CD4-positive, alpha-beta T cell treated with Interleukin-6 at 100 ng/mL for 8 hours (primary cell): Measurements from ENCODE around the gene NUDT3.
"Not testable (repeated sequence)": the region's sequence is repeated elsewhere in the genome, so short reads cannot be mapped to it uniquely, and the experiment has no call there.

Experiments
- DNase-seq: peaks from one replicate; pipeline ENCODE4 v3.0.0-alpha.2; 2020; ENCODE audit warnings: mixed read lengths, low spot score

The NUDT3 gene

DNA sequence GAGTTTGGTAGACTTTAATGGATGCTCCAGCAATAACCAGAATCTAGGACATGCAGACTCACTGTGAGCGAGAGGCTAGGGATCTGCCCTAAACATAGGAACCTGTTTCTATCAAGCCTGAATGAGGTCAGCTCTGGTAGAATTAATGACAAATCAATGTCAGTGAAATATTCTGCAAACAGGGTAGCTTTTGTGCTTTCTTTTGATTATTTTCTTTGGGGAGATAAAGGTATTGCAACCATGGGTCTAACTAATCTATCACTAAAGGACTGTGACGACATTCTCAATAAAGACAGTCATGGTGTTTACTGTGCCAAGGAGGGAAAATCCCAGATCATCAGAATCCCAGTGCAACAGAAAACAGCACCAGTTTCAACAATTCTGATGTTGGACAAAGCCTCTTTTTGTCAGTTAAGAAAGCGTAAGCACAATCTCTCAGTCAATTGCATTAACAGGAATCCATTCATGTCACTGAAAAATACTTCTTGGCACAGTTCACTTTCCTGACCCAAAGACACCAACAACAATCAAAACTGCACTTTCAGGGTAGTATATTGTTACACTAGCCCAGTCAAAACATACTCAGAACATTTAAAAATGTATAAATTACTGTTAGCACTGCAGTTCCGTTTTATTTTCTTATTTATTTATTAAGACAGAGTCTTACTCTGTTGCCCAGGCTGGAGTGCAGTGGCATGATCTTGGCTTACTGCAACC lies 106.9 kb downstream of the NUDT3 start:
- DNase-seq: no peak

DNA sequence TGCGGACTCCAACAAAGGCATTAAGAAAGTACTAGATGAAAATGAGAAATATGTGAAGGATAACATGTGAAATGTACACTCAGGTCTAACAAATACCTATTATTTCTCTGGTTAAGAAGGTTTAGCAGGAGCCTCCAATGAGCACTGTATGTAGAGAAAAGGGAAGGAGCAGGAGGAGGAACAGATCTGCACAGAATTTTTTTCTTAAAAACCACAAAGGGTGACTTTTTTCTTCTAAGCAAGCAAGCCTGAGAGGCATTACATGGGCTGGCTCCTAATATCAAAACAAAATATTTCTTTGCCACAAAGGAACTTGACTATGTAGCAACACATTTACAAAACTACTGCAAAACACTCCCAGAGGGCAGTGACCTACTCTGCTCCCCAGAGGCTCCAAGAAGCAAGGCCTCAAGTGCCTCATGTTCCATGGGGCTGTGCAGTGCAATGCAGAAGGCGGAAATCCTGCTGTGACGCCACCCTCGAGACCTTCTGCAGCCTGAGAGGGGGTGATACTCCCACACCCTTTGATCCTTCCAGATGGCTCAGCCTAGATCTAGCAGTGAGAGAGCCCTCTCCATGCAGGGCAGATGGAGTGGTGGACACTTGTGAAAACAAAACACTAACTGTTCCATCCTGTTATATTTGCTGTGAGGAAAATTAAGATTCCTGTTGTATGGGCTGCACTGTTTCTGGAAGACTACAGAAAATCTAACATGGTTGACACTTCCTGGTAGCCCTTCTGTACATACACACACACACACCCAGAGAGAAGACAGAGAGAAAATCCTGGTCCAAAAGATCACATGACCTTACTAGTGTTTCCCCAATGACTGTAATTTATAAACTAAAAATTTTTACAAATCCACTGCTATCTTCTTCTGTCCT lies 107.7 kb downstream of the NUDT3 start:
- DNase-seq: no peak

DNA sequence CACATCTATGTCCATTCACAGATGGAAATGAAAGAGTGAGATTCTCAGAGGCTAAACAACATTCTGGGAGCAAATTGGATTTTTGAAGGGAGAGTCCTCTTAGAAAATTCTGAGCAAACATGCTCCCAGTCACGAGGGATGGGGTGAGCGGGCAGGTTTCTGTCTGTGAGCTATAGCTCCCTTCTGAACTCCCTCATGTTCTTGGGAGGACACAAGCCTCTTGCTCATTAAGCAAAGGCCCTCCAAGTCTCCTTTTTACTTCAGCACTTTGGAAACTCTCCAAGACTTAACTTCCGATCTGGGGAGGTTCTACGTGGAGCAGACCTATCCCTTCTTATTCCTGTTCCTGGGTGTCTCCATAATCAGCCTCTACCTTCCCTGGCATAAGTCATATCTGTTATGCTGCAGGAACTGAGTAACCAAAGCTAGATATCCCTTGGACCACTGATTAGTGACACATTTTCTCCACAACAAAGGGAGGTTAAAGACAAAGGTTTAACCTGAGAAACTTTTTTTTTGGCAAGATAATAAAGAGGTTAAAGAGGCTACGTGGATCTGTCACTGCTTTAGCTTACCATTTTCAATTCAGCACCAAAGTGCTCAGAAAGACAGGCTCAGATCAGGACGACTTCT lies 110.7 kb downstream of the NUDT3 start:
- no peak for DNase-seq

DNA sequence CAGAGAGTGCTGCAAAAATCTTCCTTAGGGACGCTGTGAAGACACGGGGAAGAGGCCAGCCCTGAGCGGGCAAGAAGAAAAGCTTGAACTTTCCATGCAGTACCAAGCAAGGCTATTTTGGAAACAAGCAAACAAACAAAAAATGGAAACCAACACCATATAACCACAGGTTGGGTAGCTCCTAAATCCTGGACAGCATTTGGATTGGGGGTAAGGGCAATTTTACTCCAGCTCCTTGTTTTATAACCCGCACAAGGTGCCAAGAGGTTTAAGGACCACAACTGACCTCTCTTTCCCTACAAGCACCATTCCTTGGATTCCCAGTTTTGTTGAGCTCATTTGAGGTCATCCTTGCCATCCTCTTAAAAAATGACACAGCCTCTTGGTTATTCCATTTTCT lies 112.3 kb downstream of the NUDT3 start:
- no peak for DNase-seq

DNA sequence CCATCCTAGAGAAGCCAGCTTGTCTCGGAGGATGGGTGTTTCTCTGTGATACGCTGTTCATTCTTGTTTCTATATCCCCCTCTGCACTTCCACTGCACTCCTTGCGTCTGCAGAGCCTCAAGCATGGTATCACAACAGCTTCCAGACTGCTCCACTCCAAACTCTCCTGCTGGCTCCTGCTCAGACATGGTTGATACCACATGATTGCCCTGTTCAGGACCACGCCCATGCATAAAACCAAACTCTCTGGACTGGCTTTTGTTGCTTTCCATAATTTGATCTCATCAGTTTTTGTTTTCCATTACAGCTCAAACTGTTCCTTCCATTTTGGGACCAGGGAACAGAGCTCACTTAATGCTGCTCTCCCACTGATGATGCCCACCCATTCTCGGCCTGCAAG lies 113.6 kb downstream of the NUDT3 start:
- no peak for DNase-seq

DNA sequence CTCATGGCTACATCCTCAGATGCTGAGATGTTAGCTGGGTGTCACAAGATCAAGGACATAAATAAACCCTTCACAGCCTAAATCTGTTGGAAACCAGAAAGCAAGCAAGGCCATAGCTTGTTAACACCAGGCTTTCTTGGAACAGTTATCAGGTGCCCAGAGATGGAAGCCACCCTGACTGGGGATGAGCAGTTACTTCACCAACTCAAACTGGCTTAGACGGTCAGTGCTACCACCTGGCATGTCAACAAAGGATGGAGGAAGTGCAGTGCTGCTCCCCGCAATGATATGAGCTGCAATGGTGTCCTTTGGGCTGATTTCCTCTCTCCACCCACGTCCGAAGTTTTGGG lies 114.7 kb downstream of the NUDT3 start:
- DNase-seq: no peak

DNA sequence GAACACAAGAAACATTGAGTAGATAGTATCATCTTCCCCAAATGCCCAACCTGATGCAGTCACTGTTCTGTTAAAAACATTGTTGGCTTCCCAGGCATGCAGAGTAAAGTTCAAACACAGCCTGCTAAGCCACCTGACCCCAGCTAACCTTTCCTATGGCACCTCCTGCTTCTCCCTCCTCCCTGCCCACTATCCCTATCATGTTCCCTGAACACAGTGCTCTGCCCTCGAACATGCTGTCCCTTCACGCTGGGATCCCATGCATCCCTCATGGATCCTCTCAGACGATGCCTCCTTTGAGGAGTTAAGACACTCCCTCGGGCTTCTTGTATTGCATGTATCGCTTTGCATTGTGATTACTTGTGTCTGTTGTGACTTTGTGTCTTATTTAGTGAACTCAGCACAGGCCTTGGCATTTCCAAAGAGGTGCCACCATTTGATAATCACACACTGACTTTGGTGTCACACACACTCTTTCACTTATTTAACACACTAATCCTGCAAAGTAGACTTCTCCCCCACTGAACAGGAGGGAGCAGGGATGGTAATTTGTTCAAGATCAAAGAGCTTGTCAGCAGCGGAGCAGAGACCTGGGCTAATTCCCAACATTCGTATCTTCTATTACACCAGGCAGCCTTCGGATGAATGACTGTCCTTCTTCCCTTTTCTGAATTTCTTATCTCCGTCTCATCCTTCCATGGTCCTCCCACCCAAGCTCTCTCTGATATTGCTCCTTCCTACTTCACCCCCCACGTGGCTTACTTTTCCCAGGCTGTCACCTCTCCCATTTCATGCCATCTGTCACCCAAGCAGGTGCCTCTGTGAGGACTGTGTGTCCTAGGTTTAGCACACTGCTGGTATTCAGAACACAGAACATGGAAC lies 115.3 kb downstream of the NUDT3 start:
- DNase-seq: no peak

DNA sequence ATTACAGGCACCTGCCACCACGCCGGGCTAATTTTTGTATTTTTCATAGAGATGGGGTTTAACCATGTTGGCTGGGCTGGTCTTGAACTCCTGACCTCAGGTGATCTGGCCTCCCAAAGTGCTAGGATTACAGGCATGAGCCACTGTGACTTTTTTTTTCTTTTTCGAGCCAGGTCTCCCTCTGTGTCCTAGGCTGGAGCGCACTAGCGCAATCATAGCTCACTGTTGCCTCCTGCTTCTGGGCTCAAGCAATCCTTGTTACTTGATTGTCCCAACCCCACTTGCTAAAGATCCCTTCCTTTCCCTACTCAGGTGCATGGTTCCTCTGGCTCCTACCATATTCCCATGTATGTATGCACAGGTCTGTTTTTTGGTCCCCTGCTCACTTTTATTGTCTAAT lies 116.3 kb downstream of the NUDT3 start:
- no peak for DNase-seq

DNA sequence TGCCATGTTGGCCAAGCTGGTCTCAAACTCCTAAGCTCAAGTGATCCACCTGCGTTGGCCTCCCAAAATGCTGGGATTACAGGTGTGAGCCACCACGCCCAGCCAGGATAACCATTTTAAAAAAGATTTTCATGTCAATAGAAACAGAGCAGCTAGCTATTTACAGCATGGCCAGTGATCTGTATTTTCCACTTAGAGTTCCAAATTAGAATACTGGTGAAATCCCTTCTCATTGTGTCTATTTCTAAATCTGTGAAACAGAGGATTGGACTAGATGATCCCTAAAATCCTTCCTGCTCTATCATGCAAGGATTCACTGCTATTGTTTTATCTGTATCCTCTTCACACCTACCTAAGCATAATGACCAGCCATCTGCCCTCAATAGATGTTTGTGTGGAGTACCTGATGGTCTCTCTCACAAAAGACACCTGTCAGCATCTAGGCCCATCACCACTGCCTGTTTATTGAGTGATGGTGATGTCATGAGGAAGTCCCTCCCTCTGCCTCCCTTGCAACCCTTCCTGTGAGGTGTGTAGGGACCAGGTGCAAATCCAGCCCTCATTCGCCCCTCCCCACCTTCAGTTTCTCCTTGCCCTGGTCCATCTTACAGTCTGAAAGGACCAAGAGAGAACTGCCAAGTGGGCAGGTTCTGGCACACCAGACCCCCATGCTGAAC lies 117.2 kb downstream of the NUDT3 start:
- no peak for DNase-seq

DNA sequence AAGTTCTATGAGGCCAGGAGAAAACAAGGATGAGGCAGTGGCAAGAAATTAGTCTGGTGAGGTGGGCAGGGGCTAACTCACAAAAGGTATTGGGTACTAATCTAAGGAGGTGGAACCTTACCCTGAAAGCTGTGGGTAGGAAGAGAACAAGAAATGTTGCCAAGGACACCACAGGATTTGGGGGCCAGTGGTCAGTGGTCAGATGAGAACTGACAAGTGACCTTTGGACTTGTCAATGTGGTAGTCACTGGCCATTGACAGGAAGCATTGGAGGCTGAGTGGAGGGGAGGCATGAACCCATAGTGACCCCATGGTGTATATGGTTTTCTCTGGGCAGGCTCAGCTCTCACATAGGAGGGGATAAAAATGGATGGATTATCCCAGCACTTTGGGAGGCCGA lies 118.3 kb downstream of the NUDT3 start:
- DNase-seq: no peak

DNA sequence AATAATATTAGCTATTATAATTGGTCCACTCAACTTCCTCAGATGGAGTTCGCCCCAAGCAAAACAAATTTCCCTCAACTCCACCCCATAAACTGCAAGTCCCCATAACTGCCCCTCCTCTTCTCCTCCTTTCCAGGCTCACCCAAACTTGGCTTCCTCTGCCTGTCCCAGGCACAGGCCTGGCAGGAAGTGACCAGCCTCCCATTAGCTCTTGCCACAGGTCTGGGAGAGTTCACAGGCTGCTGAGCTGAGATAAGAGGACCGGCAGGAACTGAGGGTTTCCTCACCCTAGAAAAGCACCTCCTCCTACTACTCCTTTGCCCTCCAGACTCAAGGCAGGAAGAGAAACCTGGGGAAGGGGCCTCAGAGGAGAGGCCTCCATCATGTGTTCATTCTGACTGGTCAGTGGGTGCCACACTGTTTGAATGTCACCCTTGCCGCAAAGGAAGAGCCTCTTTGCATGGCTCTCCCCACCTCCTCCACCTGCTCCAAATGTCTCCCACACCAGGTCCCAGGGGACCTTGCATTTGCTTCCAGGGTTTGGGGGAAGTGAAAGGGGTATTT lies 119.1 kb downstream of the NUDT3 start:
- no peak for DNase-seq

DNA sequence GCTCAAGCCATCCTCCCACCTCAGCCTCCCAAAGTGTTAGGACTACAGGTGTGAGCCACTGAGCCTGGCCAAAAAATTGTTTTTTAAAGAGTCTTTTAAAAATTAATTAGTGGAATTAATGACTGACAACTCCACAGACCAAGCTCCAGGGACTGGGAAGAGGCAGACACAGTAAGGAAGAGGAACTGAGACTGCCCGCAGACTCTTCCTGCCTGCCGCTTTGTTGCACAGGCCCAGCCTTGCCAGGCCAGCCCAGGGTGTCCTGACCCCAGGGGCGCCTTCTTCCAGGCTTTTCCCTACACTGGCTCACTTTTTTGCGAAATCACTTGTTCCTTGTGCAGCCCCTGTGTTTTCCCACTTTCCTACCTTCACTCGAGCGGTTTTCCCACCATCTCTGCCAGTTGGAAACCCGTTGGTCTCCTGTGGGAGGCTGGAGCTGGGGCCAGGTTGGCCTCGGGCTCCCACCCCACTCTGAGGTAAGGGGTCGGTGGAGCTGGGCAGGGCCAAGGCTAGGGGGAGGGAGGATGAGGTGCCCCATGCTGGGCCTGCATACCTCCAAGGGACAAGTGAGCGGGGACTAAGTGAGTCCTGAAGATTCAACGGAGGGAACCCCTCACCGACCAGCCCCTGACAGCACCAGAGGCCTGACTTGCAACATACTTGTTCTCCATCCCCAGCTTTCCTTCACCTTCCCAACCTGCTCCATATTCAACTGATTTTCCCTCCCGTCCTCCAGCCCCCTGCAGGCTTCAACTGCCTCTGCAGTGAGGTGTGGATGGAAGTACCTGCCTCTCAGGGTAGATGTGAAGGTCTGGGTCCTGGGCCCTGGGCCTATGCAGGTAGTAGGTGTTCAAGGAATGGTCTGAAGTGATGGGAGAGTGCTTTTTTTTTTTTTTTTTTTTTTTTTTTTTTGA lies 120.2 kb downstream of the NUDT3 start:
- no peak for DNase-seq

DNA sequence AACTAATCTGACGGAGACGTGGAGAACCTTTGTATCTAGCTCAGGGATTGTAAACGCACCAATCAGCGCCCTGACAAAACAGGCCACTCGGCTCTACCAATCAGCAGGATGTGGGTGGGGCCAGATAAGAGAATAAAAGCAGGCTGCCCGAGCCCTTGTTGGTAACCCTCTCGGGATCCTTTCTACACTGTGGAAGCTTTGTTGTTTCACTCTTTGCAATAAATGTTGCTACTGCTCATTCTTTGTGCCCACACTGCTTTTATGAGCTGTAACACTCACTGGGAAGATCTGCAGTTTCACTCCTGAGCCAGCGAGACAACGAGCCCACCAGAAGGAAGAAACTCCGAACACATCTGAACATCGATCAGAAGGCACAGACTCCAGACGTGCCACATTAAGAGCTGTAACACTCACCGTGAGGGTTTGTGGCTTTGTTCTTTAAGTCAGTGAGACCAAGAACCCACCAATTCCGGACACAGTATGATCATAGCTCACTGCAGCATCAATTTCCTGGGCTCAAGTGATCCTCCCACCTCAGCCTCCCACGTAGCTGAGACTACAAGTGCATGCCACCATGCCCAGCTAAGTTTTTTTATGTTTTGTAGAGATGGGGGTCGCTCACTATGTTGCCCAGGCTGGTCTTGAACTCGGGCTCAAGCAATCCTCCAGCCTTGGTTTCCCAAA lies 122.7 kb downstream of the NUDT3 start:
- not testable (repeated sequence) for DNase-seq

DNA sequence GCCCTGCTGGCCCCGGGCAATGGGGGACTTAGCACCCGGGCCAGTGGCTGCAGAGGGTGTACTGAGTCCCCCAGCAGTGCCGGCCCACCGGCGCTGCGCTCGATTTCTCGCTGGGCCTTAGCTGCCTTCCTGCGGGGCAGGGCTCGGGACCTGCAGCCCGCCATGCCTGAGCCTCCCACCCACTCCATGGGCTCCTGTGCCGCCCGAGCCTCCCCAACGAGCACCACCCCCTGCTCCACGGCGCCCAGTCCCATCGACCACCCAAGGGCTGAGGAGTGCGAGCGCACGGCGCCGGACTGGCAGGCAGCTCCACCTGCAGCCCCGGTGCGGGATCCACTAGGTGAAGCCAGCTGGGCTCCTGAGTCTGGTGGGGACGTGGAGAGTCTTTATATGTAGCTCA lies 123.3 kb downstream of the NUDT3 start:
- DNase-seq: not testable (repeated sequence)

DNA sequence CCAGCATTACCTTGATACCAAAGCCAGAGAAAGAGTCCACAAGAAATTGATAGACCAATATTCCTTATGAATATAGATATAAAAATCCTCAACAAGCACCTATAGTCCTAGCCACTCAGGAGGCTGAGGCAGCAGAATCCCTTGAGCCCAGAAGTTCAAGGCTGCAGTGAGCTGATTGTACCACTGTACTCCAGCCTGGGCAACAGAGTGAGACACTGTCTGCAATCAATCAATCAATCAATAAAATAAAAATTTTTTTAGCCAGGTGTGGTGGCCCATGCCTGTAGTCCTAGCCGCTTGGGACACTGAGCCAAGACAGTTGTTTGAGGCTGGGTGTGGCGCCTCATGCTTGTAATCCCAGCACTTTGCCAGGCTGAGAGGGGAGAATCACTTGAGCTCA lies 124.7 kb downstream of the NUDT3 start:
- no peak for DNase-seq

DNA sequence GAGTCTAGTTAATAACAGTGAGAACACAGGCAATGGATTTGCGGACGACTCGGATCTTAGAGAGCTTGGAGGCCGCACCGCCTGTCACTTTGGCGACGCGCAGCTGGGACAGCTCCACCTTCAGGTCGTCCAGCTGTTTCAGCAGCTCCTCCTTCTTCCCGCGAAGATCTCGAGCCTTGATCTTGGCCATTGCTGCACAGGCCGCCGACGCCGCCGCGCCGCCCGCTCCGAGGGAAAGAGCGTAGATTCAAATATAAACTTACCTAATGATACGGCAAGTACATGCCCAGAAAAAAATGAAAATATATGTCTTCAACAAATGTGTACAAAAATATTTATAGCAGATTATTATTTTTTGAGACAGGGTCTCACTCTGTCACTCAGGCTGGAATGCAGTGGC lies 129.0 kb downstream of the NUDT3 start:
- not testable (repeated sequence) for DNase-seq

DNA sequence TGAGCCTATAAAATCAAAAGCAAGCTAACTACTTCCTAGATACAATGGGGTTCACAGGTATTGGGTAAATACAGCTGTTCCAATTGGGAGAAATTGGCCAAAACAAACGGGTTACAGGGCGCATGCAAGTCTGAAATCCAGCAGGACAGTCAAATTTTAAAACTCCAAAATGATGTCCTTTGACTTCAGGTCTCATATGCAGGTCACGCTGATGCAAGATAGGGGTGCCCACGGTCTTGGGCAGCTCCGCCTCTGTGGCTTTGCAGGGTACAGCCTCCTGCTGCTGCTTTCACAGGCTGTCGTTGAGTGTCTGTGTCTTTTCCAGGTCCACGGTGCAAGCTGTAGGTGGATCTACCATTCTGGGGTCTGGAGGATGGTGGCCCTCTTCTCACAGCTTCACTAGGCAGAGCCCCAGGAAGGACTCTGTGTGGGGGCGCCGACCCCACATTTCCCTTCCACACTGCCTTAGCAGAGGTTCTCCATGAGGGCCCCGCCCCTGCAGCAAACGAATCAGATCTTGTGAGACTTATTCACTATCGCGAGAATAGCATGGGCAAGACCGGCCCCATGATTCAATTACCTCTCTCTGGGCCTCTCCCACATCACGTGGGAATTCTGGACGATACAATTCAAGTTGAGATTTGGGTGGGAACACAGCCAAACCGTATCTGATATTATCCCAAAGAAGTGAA lies 131.7 kb downstream of the NUDT3 start:
- DNase-seq: no peak

DNA sequence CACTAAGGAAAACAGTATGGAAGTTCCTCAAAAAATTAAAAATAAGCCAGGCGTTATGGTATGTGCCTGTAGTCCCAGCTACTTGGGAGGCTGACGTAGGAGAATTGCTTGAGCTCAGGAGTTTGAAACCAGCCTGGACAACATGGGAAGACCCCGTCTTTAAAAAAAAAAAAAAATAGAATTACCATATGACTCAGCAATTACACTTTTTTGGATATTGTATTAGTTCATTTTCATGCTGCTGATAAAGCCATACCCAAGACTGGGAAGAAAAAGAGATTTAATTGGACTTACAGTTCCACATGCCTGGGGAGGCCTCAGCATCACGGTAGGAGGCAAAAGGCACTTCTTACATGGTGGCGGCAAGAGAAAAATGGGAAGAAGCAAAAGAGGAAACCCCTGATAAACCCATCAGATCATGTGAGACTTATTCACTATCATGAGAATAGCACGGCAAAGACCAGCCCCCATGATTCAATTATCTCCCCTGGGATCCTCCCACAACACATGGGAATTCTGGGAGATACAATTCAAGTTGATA lies 132.9 kb downstream of the NUDT3 start:
- DNase-seq: no peak

DNA sequence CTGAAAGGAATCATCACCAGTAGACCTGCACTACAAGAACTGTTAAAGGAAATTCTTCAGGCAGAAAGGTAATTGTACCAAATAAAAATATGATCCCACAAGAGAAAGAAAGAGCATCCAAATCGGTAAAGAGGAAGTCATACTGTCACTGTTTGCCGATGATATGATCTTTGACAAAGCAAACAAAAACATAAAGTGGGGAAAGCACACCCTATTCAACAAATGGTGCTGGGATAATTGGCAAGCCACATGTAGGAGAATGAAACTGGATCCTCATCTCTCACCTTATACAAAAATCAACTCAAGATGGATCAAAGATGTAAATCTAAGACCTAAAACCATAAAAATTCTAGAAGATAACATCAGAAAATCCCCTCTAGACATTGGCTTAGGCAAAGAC lies 140.1 kb downstream of the NUDT3 start:
- DNase-seq: not testable (repeated sequence)
